Activated naive CD4-positive, alpha-beta T cell treated with anti-CD3 and anti-CD28 coated beads, Interleukin-2, amount 50 U/mL, for 72 hours (primary cell): ENCODE results near the gene PLCB4. TPM values are rescaled to one million over a fixed set of nuclear protein-coding genes. Genes with fewer than 3 reads are reported as not detected.

Experiments used
- ATAC-seq, 2 donors: fragments of 150-1000 bp; cut with Tn5 transposase; 2 replicates each; pipeline ENCODE4 v1.10.0; 2021; ENCODE audit warnings: mild to moderate bottlenecking in 2 of 2, moderate library complexity in 2 of 2
- DNase-seq, 2 donors: peaks; one replicate each; pipeline ENCODE4 v3.0.0; 2021 to 2022; ENCODE audit warnings: low spot score in 2 of 2
- H3K27ac Mint-ChIP-seq, 2 donors: one replicate each; pipeline ENCODE4 v1.8.0; 2022; ENCODE audit warnings: mild to moderate bottlenecking in 2 of 2, mixed read lengths in 2 of 2
- H3K36me3 Mint-ChIP-seq, 2 donors: one replicate each; pipeline ENCODE4 v1.8.0; 2022; ENCODE audit warnings: mixed read lengths in 2 of 2
- H3K9me3 Mint-ChIP-seq, 2 donors: one replicate each; pipeline ENCODE4 v1.8.0; 2022; ENCODE audit warnings: mixed read lengths in 2 of 2
- total RNA-seq, 2 donors: library from RNA; stranded (reverse); gene quantifications; one replicate each; pipeline ENCODE4 v1.2.3, GENCODE V29; 2022

Gene PLCB4
- total RNA-seq, 2 donors from 2014 or later, result not detected

- Mint-ChIP-seq H3K9me3 (peaks cover 0 to 6% of the 10 kb centered on the region in 2 donors), H3K27ac (peak overlapping the region; percentile 9 to 60), H3K36me3 (no peaks in the 10 kb centered on the region)
- ATAC-seq (peak in 1 of 2 donors; percentile 26), DNase-seq (no peak)
Measured at GRCh38 chr20:9319687-9320384, 250.9 kb downstream of the PLCB4 start.

GRCh38 chr20:9321007-9321406 is 252.1 kb downstream of the PLCB4 start:
- ATAC-seq (no peak), DNase-seq (no peak)
- Mint-ChIP-seq H3K9me3 (peaks cover 0 to 6% of the 10 kb centered on the region in 2 donors), H3K36me3 (no peaks in the 10 kb centered on the region), H3K27ac (peak overlapping the region in 1 of 2 donors; percentile 9)

DNA sequence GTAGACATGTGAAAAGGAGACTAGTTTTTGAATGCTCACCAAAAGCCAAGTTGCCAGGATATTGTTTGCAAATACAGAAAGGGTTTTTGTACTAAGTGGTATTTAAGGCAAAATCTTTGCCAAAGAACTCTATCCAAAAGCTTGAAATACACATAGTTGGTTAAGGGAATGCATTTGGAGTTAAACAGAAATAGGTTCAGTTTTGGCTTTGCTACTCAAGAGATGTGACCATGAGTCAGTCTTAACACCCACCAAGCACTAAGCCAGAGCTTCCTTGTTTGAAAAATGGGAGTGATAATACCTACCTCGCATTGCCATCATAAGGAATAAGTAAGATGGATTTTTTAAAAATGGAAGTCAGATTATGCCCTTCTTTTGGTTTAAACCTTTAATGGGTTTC is 253.8 kb downstream of the PLCB4 start:
- H3K36me3 Mint-ChIP-seq, result no peaks in the 10 kb centered on the region
- DNase-seq, result no peak
- no peak for ATAC-seq
- H3K9me3 Mint-ChIP-seq, result peaks cover 0 to 3% of the 10 kb centered on the region in 2 donors
- no peak overlapping the region for H3K27ac Mint-ChIP-seq

GRCh38 chr20:9323622-9324021 is 254.7 kb downstream of the PLCB4 start:
- Mint-ChIP-seq H3K27ac (no peak overlapping the region), H3K36me3 (no peaks in the 10 kb centered on the region), H3K9me3 (peaks cover 0 to 3% of the 10 kb centered on the region in 2 donors)
- ATAC-seq, result no peak
- DNase-seq, result no peak

DNA sequence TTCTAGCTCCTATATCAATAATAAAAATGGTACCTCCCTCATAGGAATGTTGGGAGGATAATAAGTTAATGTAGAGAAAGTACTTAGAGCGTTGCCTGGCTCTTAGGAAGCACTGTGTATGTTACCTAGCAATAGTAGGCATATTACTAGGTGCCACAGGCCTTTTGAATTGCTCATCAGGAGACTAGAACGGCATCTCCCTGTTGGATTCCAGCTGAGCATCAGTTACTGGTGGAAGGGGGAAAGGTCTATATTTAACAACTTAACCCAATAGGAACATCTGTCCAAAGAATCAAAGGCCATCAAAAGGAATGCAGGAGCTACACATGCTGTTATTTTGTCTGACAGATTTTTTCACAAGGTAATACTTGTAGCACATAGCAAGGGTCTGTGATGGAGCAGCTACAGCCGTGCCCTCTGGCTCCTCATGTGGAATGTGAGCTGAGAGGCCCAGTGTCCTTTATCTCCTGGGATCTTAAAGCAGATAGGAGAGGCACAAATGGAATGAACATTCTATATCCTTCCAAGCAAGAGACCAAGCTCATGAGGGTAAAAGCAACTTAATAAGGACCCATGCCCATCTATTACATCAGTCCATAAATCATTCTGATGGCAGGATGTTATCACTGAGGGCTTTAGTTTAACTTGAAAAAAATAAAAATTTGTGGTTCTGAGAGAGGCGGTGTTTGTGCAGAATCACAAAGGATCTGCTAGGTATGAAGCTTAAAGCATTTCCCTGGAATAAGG is 260.6 kb downstream of the PLCB4 start:
- no peaks in the 10 kb centered on the region for H3K9me3 Mint-ChIP-seq
- no peaks in the 10 kb centered on the region for H3K36me3 Mint-ChIP-seq
- ATAC-seq (no peak), DNase-seq (no peak)
- no peak overlapping the region for H3K27ac Mint-ChIP-seq

DNA sequence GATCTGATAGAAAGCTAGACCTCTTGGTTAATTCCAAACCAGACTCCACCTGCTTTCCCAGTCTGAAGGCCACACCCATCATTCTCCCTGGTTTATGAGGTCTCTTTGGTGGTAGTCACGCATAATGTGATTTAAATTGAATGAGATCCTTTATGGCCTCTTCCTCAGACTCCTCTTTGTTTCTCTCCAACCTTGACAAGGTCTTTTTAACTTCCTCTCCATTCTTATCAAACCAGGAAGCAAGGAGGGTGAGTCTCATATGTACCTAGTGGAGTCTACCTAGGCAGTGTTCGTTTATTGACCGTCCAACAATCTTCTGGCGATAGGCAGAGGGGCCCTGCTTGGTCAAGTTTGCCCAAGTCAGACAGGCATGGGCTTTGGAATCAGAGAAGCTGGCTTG is 261.3 kb downstream of the PLCB4 start:
- no peak for DNase-seq
- no peak for ATAC-seq
- no peak overlapping the region for H3K27ac Mint-ChIP-seq

GRCh38 chr20:9331707-9332435 is 263.0 kb downstream of the PLCB4 start:
- no peaks in the 10 kb centered on the region for H3K9me3 Mint-ChIP-seq
- no peak for ATAC-seq

More for the DNA sequence above, 261.3 kb downstream of the PLCB4 start:
- Mint-ChIP-seq H3K9me3 (no peaks in the 10 kb centered on the region), H3K36me3 (no peaks in the 10 kb centered on the region)

GRCh38 chr20:9332791-9333479 is 264.0 kb downstream of the PLCB4 start:
- ATAC-seq (no peak), DNase-seq (no peak)
- no peaks in the 10 kb centered on the region for H3K9me3 Mint-ChIP-seq
- H3K36me3 Mint-ChIP-seq, result no peaks in the 10 kb centered on the region
- H3K27ac Mint-ChIP-seq, result no peak overlapping the region

More at GRCh38 chr20:9331707-9332435, 263.0 kb downstream of the PLCB4 start:
- Mint-ChIP-seq H3K27ac (no peak overlapping the region), H3K36me3 (no peaks in the 10 kb centered on the region)
- no peak for DNase-seq

DNA sequence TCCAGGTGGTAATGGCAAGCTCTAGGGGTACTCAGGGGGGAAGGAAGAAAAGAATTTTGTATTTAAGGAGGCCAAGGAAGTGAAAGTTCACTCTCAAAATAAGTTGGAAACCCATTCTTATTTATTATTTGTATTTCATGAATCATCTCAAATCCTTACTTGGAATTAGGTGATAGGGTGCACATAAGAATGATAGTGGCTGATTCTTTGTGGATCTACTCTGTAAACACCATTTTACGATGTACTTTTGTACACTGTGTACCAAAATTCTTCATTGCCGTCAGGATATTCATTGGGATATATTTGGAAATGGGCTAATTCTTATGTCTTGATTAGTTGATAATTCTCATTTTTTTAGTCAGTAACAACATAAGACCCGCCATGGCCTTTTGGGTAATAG is 266.0 kb downstream of the PLCB4 start:
- H3K27ac Mint-ChIP-seq, result no peak overlapping the region
- H3K36me3 Mint-ChIP-seq, result no peaks in the 10 kb centered on the region
- DNase-seq (no peak), ATAC-seq (no peak)
- H3K9me3 Mint-ChIP-seq, result no peaks in the 10 kb centered on the region

GRCh38 chr20:9338101-9338500 is 269.2 kb downstream of the PLCB4 start:
- Mint-ChIP-seq H3K36me3 (no peaks in the 10 kb centered on the region), H3K27ac (no peak overlapping the region), H3K9me3 (no peaks in the 10 kb centered on the region)
- DNase-seq, result no peak
- no peak for ATAC-seq

DNA sequence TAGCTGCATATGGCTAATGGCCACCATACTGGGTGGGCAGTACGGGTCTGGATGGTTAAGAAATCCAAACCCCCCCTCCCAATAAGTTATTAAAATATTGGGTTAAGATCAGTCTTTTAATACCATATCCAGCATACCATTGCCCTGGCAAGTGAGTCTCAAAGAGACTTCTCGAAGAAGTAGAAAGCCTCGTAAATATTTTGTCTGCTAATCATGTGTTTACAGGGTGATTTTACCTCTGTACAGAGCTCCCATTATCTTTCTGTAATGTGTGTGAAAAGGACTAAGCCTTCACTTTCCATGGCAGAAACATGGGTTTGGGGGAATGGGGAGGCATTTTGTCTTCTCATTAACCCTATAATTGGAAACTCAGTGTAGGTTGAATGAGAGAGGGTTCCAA is 270.8 kb downstream of the PLCB4 start:
- DNase-seq, result no peak
- ATAC-seq, result no peak
- H3K9me3 Mint-ChIP-seq, result peaks cover 0 to 4% of the 10 kb centered on the region in 2 donors
- H3K36me3 Mint-ChIP-seq, result no peaks in the 10 kb centered on the region
- no peak overlapping the region for H3K27ac Mint-ChIP-seq

DNA sequence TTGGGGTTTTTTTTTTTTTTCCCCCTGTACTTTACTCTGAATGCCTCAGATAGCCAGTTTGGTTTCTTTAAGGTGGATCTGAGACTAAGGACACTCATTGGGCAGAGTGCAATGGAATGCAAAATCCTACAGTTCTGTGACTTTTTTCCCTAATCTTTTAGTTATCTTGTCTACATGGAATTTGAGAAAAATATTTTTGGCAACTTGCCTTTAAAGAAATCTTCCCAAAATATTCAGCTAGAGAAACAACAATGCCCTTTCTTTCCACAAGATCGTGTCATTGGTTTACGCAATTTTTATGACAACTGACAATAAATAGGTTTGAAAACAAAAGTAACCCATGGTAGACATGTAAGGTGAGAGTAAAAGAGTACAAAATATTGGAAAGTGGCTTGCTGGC is 273.8 kb downstream of the PLCB4 start:
- Mint-ChIP-seq H3K9me3 (peaks cover 0 to 4% of the 10 kb centered on the region in 2 donors), H3K27ac (no peak overlapping the region), H3K36me3 (no peaks in the 10 kb centered on the region)
- ATAC-seq (no peak), DNase-seq (no peak)

DNA sequence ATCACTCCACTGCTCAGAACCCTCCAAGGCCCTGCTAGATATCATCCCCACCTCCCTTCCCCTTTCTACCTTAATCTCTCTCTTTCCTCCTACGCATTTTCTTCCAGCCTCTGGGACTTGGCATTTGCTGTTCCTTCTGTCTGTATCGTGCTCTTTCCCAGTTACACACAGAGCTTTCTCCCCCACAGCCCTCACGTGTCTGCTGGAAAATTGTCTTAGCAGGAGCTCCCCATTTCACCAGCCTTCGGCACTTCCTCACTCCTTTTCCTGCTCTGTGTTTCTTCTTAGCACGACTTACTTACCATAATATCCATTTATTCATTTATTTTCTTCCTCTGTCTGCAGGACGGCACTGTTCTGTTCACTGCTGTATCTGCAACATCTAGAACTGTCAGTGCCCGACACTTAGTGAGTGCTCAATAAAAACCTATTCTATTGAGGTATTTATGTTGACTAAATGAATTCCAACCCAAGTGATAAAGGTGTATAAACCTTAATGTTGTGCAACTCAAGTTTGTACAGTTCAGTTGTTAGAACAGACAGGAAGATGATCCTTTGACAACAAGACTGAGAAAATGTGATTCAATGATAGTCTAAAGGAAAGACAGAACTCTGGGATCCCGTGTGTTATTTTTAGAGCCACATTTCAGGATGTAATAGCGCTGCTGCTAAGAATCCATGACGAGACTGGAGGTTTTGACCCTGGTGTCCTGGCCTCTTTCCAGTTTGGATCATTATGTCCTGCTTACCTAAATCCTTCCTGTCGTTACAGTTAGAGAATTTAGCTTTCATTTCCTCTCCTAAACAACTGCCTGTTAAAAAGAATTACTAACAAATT is 275.4 kb downstream of the PLCB4 start:
- no peak for DNase-seq
- H3K27ac Mint-ChIP-seq, result no peak overlapping the region
- no peak for ATAC-seq
- no peaks in the 10 kb centered on the region for H3K36me3 Mint-ChIP-seq
- H3K9me3 Mint-ChIP-seq, result peaks cover 0 to 4% of the 10 kb centered on the region in 2 donors

GRCh38 chr20:9348316-9348715 is 279.4 kb downstream of the PLCB4 start:
- Mint-ChIP-seq H3K27ac (no peak overlapping the region), H3K9me3 (peaks cover 0 to 4% of the 10 kb centered on the region in 2 donors), H3K36me3 (no peaks in the 10 kb centered on the region)
- DNase-seq, result no peak
- ATAC-seq, result no peak

GRCh38 chr20:9348747-9349146 is 279.9 kb downstream of the PLCB4 start:
- no peak for ATAC-seq
- no peaks in the 10 kb centered on the region for H3K36me3 Mint-ChIP-seq
- peaks cover 0 to 4% of the 10 kb centered on the region in 2 donors for H3K9me3 Mint-ChIP-seq
- DNase-seq, result no peak
- no peak overlapping the region for H3K27ac Mint-ChIP-seq

DNA sequence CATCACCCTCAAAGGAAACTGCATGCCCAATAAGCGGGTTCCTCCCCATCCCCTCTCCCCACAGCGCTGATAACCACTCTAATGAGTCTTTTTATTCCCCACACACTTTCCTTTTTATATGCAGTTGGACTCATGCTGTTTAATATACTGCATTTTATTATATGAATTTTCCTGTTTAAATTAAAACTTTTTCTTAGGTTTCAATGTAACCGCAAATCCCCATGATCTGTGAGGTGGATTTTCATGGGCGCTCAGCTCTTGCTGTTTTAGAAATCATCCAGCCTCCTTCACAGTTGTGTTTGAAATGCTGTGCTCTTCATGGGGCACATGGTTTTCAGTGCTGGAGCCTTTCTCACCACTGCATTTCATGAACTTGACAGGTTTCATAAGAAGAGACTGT is 280.4 kb downstream of the PLCB4 start:
- H3K36me3 Mint-ChIP-seq, result no peaks in the 10 kb centered on the region
- H3K9me3 Mint-ChIP-seq, result peaks cover 0 to 1% of the 10 kb centered on the region in 2 donors
- no peak overlapping the region for H3K27ac Mint-ChIP-seq
- no peak for ATAC-seq
- no peak for DNase-seq
